Measurements from ENCODE around the gene STX11. TPM values are rescaled to one million over a fixed set of nuclear protein-coding genes. Genes with fewer than 3 reads are reported as not detected.

The STX11 gene
- total RNA-seq, 1 experiment from 2014 or later = 0.17 TPM

- no peaks in the 10 kb centered on the region for H3K9me3 Mint-ChIP-seq
- no peak for DNase-seq (ENCODE audit: low spot score)
- peaks cover 11% of the 10 kb centered on the region for H3K4me1 Mint-ChIP-seq
- no peaks in the 10 kb centered on the region for H3K36me3 Mint-ChIP-seq
- ATAC-seq = no peak
- H3K27me3 Mint-ChIP-seq (ENCODE audit: low read depth) = peaks cover 70% of the 10 kb centered on the region
- POLR2A ChIA-PET = no interaction called here
- CTCF ChIA-PET = no interaction called here
- TF ChIP-seq IRF2 (CRISPR knock-in tag; IDR thresholded peaks at IDR 0.05; ENCODE audit: borderline replicate concordance, low read depth) (no peak), ARID4B (CRISPR knock-in tag; IDR thresholded peaks at IDR 0.05; ENCODE audit: borderline replicate concordance) (no peak), FOXK1 (CRISPR knock-in tag; IDR thresholded peaks at IDR 0.05) (no peak), IRF1 (CRISPR knock-in tag; IDR thresholded peaks at IDR 0.05) (no peak)
- H3K27ac Mint-ChIP-seq = no peak overlapping the region
- H3K4me3 Mint-ChIP-seq = peak overlapping the region; percentile 85
Observed at GRCh38 chr6:144149558-144149893, 791 bp upstream of the STX11 start.

- H3K27me3 Mint-ChIP-seq (ENCODE audit: low read depth) = peaks cover 65% of the 10 kb centered on the region
- H3K36me3 Mint-ChIP-seq = no peaks in the 10 kb centered on the region
- peak; percentile 64 for DNase-seq (ENCODE audit: low spot score)
- peak; percentile 77 for ATAC-seq
- H3K4me3 Mint-ChIP-seq = peak overlapping the region; percentile 72
- peaks cover 11% of the 10 kb centered on the region for H3K4me1 Mint-ChIP-seq
- H3K9me3 Mint-ChIP-seq = no peaks in the 10 kb centered on the region
- CTCF ChIA-PET = no interaction called here
- POLR2A ChIA-PET = no interaction called here
- H3K27ac Mint-ChIP-seq = no peak overlapping the region
- no peak for TF ChIP-seq PRRX2 (CRISPR knock-in tag; IDR thresholded peaks at IDR 0.05)
- TF ChIP-seq MXD4 (CRISPR knock-in tag; IDR thresholded peaks at IDR 0.05; ENCODE audit: borderline replicate concordance) = no peak
- no peak for TF ChIP-seq PRDM15 (CRISPR knock-in tag; IDR thresholded peaks at IDR 0.05)
- TF ChIP-seq ZSCAN18 (CRISPR knock-in tag; IDR thresholded peaks at IDR 0.05) = no peak
- no peak for TF ChIP-seq E2F1 (CRISPR knock-in tag; IDR thresholded peaks at IDR 0.05)
- no peak for TF ChIP-seq ETV6 (CRISPR knock-in tag; IDR thresholded peaks at IDR 0.05)
- TF ChIP-seq FOXP4 (CRISPR knock-in tag; IDR thresholded peaks at IDR 0.05) = no peak
- TF ChIP-seq ATF2 (CRISPR knock-in tag; IDR thresholded peaks at IDR 0.05; ENCODE audit: borderline replicate concordance, low read depth) = no peak
- TF ChIP-seq FOXJ3 (CRISPR knock-in tag; IDR thresholded peaks at IDR 0.05; ENCODE audit: borderline replicate concordance) = no peak
- TF ChIP-seq ZNF219 (CRISPR knock-in tag; IDR thresholded peaks at IDR 0.05; ENCODE audit: borderline replicate concordance) = no peak
Observed at GRCh38 chr6:144150710-144151657, 667 bp downstream of the STX11 start.
